Endothelial cell of umbilical vein (primary cell): ENCODE data around the gene PCDHGA6.
"Not testable (repeated sequence)": the region's sequence is repeated elsewhere in the genome, so short reads cannot be mapped to it uniquely, and the experiment has no call there.

Source experiments
- CTCF ChIP-seq, 2 donors: IDR thresholded peaks; 1 replicate in 1 of 2; 2 replicates in 1 of 2; pipeline ENCODE4 v1.5.1; 2011; ENCODE audit warnings: low read length in 2 of 2, mild to moderate bottlenecking in 2 of 2, moderate library complexity in 2 of 2, control low read depth in 1 of 2, inconsistent platforms in 1 of 2, low read depth in 1 of 2; ENCODE audit not compliant: insufficient read depth in 1 of 2; ENCODE audit errors: extremely low read depth in 1 of 2
- EZH2 ChIP-seq: IDR thresholded peaks from 2 replicates; pipeline ENCODE4 v1.6.1; 2012; ENCODE audit warnings: borderline replicate concordance, low read depth, mild to moderate bottlenecking, moderate library complexity, low read length, inconsistent platforms; ENCODE audit not compliant: severe bottlenecking
- GATA2 ChIP-seq: IDR thresholded peaks from 2 replicates; pipeline ENCODE4 v1.7.0; 2011; ENCODE audit warnings: low read depth, mild to moderate bottlenecking, moderate library complexity, mixed read lengths, low read length; ENCODE audit not compliant: insufficient read length, insufficient read depth
- JUN ChIP-seq: IDR thresholded peaks from 2 replicates; pipeline ENCODE4 v1.6.1; 2011; ENCODE audit warnings: borderline replicate concordance, low read depth; ENCODE audit not compliant: insufficient read length, insufficient read depth
- POLR2A ChIP-seq: IDR thresholded peaks from 2 replicates; pipeline ENCODE4 v1.6.1; 2012; ENCODE audit warnings: low read depth, mild to moderate bottlenecking, control low read depth, low read length
- POLR2AphosphoS5 ChIP-seq: IDR thresholded peaks from 2 replicates; pipeline ENCODE4 v1.6.1; 2012; ENCODE audit warnings: low read depth, mild to moderate bottlenecking, control low read depth, low read length, moderate library complexity; ENCODE audit not compliant: insufficient read depth

GRCh38 chr5:141414548-141415274 lies 41.0 kb downstream of the PCDHGA6 start:
- TF ChIP-seq POLR2A; CTCF (IDR thresholded peaks at IDR 0.05; ENCODE audit: extremely low read depth in 1 of 2, insufficient read depth in 1 of 2, low read depth in 1 of 2, low read length in 2 of 2); GATA2; JUN; POLR2AphosphoS5: not testable (repeated sequence)
- TF ChIP-seq EZH2 = peak; percentile 76
